Measurements from ENCODE around the gene CYS1.
"Not testable (repeated sequence)": the region's sequence is repeated elsewhere in the genome, so short reads cannot be mapped to it uniquely, and the experiment has no call there.

The CYS1 gene

DNA sequence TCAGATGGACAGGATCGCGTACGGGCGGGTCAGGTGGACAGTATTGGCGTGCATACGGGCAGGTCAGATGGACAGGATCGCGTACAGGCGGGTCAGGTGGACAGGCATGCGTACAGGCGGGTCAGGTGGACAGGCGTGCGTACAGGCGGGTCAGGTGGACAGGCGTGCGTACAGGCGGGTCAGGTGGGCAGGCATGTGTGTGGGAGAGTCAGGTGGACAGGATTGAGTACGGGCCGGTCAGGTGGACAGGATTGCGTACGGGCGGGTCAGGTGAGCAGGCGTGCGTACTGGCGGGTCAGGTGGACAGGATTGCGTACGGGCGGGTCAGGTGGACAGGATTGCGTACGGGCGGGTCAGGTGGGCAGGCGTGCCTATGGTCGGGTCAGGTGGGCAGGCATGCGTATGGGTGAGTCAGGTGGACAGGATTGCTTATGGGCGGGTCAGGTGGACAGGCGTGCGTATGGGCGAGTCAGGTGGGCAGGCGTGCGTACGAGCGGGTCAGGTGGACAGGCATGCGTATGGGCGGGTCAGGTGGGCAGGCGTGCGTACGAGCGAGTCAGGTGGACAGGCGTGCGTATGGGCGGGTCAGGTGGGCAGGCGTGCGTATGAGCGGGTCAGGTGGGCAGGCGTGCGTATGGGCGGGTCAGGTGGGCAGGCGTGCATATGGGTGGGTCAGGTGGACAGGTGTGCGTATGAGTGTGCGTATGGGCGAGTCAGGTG lies 68.4 kb downstream of the CYS1 start:
- not testable (repeated sequence) for DNase-seq

DNA sequence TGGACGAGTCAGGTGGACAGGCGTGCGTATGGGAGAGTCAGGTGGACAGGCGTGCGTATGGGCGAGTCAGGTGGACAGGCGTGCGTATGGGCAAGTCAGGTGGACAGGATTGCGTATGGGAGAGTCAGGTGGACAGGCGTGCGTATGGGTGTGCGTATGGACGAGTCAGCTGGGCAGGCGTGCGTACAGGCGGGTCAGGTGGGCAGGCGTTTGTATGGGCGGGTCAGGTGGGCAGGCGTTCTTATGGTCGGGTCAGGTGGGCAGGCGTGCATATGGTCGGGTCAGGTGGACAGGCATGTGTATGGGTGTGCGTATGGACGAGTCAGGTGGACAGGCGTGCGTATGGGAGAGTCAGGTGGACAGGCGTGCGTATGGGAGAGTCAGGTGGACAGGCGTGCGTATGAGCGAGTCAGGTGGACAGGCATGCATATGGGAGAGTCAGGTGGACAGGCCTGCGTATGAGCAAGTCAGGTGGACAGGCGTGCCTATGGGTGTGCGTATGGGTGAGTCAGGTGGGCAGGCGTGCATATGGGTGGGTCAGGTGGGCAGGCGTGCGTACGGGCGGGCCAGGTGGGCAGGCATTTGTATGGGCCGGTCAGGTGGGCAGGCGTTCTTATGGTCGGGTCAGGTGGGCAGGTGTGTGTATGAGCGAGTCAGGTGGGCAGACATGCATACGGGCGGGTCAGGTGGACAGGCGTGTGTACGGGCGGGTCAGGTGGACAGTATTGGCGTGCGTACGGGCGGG lies 69.2 kb downstream of the CYS1 start:
- DNase-seq, result not testable (repeated sequence)

DNA sequence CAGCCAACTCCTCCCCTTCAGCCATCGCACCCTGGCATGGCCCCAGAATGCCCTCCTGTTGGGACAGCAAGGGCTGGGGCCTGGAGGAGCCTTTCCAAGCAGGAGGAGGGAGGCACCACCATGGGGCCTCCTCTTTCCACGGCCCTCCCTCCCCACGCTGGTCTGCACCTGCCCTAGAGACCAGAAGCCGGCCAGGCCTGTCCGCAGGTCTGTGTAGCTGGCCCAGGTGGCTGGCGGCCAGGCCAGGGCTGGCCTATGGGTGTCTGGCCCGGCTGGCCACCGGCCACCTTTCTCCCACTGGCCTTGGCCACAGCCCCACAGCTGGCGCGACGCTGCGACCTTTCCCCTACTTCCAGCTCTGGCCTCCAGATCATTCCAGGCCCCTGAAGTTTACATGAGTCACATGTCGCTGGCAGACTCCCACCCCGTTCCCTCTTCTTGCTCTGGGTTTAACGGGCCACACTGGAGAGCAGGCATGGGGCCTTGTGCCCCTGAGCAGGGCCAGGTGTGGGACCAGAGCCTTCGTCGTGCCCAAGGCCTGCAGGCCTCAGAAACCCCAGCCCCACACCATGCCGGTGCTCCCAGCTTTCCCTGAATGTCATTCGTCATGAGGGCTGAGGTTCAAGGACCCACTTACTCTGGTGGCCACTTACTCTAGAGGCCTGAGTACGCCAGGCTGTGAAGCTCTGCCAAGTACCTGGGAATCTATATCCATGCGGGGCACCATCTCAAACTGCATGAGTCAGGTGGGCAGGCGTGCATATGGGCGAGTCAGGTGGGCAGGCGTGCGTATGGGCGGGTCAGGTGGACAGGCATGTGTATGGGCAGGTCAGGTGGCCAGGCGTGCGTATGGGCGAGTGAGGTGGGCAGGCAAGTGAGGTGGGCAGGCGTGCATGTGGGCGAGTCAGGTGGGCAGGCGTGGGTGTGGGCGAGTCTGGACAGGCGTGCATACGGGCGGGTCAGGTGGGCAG lies 70.1 kb downstream of the CYS1 start:
- no peak for DNase-seq

DNA sequence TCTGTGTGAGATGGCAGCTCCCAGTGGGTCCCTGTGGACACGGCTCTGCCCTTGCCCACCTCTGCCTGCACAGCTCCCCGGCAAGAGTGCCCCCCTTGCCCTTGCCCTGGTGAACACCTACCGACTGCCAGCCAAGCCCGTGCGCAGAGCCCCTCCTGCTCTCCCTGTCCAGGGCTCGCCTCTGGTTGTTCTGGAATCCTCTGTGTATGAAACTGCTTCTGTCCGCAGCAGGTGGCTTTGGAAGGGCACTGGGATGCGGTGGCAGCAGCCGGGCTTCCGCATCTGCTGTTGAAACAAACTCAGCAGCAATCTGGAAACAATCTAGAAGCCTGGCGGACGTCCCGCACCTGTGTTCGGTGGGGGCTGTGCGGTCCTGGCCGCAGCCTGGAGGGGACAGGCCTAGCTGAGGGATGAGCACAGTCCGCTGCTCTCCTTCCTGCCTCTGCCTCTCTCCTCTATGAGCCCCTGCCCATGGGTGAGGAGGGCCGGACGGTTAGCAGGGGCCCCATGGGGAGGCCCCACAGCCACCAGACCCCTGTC lies 70.9 kb downstream of the CYS1 start:
- no peak for DNase-seq

DNA sequence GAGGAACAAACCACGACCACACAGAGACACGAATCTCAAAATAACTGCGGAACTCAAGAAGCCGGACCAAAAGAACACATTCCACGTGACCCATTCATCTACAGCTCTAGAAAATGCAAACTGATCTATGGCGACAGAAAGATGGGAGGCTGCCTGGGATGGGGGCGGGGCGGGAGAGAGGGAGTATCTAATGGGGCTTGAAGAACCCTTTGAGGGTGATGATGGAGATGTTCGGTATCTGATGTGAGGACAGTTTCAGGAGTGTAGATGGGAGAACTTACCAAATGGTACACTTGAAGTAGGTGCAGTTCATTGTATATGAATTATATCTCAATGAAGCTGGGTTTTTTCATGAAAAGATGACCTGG lies 71.4 kb downstream of the CYS1 start:
- no peak for DNase-seq

DNA sequence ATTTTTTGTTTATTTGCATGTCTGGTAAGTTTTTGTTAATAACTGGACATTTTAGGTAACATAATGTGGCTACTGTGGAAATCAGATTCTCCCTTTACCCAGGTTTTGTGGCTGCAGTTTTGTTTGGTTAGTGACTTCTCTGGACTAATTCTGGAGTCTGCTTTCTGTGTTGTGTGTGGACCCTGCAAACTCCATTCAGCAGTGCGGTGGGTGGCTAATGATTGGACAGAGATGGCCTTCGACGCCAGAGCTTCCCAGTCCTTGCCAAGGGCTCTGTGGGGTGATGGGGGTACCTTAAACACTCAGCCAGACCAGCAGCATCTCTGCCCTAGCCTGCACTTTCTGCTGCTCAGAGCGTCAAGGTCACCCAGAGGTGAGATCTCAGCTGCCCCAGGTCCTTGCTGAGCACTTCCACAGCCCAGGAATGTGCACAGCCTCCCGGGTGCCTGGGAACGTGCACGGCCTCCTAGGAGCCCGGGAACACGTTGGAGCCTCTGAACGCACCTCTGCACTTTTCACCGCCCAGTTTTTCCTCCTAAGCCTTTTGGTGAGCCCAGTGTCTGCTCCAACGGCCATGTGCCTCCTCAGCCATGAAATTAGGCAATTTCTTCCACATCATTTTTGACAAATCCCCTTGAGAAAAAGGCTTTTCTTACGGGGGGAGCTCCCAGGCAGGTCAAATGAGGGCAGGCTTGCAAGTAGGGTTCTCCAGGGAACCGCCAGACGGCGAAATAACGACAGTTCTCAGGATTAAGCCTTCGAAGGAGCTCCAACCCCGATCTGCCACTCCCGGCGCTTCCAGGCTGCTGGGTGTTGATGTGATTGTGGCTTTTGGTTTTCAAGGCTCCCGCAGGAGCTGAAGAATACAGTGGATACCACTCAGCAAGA lies 72.0 kb downstream of the CYS1 start:
- DNase-seq, result no peak

DNA sequence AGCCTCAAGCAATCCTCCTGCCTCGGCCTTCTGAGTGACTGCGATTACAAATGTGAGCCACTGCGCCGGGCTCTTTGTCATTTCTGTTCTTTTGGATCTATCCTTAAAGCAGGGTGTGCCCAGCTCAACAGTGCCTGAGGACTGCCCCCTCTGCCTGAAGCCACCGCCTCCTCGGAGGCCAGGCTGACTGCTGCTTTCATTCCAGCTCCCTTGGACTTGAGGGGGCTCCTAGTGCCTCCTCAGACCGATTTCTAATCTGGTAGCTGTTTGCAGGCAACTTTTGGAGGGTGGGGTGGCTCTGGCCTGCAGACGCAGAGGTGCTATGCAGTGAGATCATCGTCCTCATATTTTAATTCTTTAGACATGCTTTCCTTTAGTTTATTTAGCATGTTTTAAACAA lies 72.8 kb downstream of the CYS1 start:
- no peak for DNase-seq
